Stimulated activated CD4-positive, alpha-beta T cell treated with anti-CD3 and anti-CD28 coated beads, TNF-alpha, amount 100 ng/mL, for 4 hours (primary cell): Measurements from ENCODE around the gene AP3M1.

Experiments used
- DNase-seq, 3 experiments: peaks; one replicate each; pipeline ENCODE4 v3.0.0-alpha.2; 2020; ENCODE audit warnings: low read depth in 3 of 3

Gene AP3M1

DNA sequence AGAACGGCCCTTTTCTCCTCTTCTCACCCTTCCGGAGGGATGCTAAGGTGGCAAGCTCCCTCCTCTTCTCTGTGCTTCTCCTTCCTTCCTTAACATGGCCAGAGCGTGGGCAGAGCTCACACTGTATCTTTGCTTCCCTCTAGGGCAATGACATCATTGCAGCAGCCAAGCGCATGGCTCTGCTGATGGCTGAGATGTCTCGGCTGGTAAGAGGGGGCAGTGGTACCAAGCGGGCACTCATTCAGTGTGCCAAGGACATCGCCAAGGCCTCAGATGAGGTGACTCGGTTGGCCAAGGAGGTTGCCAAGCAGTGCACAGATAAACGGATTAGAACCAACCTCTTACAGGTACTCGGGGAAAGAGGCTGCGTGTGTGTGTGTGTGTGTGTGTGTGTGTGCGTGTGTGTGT, 36.6 kb downstream of the AP3M1 start:
- no peak for DNase-seq

DNA sequence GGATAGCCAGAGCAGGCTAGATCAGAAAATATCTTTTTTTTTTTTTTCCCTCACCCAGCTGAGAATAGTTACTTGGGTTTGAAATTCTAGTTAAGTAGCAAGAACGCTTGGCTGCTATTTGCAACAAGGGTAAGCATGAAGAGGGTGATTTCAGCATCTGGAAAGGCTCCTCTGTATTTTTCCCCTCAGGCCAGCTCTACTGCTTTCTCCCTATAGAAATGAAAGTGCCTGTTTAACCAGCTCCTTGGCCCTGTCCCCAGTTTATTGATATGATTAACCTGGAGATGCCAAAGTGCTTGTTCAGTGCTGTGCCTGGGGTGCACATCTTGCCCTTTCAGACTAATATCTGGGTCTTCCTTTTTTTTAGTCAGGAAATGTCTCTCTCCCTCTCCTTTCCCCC, 37.1 kb downstream of the AP3M1 start:
- DNase-seq, result no peak

DNA sequence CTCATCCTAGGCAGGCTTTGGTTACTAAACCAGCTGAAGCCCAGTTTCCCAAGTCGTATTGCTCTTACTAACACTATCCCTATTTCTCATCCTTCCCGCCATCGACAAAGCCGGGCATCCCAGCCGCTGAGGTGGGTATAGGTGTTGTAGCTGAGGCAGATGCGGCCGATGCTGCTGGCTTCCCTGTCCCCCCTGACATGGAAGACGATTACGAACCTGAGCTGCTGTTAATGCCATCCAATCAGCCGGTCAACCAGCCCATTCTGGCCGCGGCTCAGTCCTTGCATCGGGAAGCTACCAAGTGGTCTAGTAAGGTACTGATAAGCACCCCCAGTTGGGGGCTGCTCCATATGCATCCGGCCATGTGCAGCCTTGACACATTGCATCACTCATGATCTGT, 38.8 kb downstream of the AP3M1 start:
- DNase-seq, result no peak

DNA sequence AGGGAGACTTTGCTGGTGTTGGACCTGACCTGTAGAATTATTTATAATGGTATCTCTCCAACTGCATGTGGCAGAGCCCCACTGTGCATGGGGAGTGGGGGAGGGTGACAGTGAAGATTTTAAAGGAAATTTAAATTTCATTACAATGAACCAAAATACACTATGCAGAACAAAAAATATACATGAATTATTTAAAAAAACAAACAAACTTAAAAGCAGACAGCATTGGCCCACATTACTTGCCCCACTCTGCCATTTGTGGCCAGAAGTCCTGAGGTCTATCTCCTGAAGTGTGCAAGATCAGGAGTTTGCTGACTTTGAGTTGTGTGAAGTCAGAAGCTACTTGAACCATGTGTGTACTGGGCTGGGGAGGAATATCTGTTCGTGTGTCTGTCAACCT, 40.5 kb downstream of the AP3M1 start:
- DNase-seq, result no peak

DNA sequence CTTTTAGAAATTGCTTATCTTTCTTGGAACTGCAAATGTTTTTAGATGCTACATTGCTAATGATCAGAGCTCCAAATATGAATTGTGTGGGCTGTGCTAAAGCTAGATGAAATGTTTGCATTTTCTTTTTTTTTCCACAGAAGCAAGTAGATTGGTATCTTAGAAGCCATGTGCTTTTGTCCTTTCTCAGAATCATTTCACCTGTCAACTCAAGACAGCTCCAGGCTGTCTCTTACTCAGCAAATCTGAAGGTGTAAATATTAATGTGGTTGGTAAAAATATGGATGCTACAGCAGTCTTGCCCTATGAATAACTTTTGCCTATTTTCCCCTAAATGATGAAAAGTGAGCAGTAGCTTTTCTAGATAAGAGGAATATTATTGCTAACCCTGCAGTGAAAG, 41.2 kb downstream of the AP3M1 start:
- no peak for DNase-seq

DNA sequence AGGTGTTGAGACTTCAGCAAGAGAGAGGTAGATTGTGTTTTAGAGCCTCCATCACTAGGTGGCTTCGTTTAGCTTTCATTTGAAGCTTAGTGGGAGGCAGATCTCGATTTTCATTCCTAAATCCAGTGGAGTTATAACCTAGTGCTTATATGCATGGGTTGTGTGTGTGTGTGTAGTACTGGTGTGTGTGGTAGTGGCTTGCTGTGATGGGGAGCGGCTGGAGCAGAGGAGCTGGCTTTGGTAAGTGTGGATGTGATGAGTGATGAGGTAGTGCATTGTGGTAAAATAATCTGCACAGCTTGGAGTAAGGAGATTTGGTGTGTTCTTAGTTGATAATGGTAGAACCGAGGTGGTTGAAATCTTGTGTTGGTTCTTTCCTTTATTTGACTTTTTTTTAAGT, 43.2 kb downstream of the AP3M1 start:
- no peak for DNase-seq

DNA sequence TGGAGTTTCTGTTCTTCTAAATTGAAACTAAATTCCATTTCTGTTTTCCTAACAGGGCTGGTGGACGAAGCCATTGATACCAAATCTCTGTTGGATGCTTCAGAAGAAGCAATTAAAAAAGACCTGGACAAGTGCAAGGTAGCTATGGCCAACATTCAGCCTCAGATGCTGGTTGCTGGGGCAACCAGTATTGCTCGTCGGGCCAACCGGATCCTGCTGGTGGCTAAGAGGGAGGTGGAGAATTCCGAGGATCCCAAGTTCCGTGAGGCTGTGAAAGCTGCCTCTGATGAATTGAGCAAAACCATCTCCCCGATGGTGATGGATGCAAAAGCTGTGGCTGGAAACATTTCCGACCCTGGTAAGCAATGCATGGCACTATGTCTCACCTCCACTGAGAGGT, 45.6 kb downstream of the AP3M1 start:
- no peak for DNase-seq

DNA sequence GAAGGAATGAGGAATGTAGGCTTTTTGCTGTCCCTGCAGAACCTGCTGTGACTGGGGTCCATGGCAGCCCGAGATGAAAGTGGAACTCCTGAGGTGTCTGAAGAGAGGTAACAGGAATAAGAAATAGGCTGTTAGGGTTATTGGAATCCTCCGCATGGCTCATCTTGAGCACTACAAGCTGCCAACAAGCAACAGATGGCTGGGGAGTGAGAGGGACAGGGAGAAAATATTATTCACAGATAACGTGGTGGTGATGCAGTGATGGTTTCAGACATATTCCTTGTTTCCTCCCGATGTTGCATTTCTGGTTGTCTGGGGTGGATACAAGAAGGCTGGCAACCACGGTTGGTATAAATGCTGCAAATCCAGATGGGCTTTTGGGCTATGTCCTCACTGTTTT, 46.1 kb downstream of the AP3M1 start:
- no peak for DNase-seq

DNA sequence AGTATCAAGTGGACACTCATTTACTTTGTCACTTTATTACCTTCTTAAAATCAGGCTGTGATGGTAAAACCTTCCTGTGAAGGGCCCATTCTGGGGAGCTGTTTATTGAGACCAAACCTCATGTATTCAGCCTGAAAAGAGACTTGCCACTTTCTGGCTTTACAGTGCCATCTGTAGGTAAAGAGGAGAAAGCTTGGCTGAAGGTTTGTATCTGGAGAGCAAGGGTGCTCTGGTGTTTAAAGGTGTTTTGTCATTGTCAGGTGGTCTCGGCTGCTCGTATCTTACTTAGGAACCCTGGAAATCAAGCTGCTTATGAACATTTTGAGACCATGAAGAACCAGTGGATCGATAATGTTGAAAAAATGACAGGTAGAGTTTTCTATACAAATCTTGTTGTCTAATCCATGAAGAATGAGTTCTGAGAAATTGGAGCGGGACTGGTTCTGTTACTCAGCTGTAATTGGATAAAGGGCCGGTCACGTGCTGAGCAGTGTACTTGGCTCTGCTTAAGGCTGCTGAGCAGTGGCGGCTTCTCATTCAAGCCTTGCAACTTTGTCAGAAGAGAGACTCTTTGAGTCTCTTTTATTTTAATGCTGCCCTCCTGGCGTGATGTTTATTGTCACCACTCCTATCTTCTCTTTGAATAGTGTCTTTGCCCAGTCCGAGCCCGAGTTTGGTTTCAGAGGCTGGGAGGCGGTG, 46.9 kb downstream of the AP3M1 start:
- no peak for DNase-seq

DNA sequence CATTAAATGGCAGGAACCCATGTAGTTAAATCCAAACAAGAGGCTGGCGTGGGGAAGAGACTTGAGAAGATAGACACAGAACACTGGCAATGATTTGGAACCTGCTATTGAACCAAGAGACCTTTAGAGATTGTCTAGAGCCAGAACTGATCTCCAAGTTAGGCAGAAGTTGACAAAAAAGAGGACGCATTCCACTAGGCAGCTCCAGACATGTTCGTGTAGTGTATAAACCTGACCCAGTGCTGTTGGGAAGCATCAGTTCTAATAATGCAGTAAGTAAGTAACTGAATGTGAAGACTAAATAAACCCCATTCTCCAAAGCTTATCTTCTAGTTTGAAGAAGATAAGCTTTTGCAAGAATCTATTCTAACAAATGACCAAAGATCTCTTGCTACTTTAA, 50.8 kb downstream of the AP3M1 start:
- DNase-seq, result no peak

DNA sequence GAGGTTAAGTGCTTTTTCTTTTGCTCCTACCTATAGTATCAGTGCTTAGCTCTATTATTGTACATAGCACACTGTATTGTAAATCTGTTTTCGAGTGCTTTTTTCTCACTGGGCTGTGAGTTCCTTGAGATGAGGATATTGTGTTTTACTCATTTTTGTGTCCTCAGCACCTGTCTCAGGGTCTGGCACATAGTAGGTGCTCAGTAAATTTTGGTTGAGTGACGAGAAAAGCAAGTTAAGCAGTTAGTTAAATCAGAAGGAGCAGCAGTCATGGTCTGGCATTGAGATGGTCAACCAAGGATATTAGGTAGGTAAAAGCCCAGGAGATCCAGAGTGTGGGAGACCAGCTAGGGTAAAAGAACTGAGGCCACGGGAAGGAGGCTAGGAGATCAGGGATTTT, 51.2 kb downstream of the AP3M1 start:
- no peak for DNase-seq

DNA sequence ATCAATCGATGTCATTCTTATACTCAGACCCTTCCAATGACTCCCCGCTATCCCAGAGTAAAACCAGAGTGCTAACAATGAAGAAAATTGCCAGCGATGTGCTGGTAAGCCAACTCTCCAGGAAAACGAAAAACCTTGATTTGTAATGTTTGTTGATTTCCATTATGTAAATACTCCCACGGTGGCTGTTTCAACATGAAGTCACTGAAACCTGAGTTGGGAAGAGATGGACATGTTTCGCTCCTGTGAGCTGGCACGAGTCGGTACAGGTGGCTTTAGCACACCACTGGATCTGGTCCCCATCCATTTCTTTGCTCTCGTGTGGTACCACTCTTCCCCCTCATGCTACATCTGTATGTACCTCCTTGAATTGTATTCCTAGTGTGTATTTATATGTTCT, 52.9 kb downstream of the AP3M1 start:
- no peak for DNase-seq

DNA sequence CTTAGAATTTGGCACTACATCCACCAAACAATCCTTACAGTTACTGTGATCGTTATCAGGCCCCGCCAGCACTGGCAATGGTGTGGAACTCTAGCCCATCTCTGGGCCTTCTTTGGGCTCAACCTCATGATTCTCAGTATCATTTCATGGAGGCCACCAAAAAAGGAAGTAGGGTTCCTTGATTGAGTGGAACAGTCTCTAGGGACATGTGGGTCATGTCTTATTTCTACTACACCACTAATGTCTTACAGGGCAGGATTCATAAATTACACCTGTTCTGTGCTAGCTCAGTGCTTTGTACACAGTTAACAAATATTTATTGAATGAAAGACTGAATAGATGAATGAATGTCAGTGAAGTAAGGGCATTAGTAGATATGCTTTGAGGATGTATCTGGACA, 53.9 kb downstream of the AP3M1 start:
- DNase-seq, result no peak

DNA sequence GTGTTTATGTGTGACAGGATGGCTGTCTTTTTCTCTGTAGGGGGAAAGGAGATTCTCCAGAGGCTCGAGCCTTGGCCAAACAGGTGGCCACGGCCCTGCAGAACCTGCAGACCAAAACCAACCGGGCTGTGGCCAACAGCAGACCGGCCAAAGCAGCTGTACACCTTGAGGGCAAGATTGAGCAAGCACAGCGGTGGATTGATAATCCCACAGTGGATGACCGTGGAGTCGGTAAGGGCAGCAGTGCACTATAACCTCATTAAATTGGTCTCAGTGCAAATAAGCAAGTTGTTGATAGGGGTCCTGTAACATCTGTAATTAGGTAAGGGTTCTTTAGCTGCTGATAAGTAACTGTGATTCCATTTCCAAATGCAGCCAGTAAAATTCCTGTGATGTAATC, 56.4 kb downstream of the AP3M1 start:
- no peak for DNase-seq

DNA sequence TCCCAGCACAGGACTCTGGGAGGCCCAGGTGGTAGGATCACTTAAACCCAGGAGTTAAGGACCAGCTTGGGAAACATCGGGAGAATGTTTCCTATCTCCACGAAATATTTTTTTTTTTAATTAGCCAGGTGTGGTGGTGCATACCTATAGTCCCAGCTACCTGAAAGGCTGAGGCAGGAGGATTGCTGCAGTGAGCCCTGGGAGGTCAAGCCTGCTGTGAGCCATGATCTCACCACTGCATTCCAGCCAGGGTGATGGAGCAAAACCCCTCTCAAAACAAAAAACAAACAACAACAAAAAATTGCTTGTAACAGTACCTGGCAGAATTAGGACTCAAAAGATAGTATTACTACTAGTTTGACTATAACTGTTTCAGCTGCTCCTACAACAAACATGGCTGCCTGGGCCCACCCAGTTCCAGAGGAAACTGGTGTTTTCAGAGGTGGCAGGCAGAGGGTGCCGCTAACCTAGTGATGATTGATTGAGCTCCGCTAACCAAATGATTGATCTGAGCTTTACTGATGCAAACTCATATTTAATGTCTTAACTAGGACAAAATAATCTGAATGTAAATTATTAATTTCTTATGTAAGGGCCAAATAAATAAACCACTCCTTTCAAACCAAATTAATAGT, 57.0 kb downstream of the AP3M1 start:
- DNase-seq, result no peak

DNA sequence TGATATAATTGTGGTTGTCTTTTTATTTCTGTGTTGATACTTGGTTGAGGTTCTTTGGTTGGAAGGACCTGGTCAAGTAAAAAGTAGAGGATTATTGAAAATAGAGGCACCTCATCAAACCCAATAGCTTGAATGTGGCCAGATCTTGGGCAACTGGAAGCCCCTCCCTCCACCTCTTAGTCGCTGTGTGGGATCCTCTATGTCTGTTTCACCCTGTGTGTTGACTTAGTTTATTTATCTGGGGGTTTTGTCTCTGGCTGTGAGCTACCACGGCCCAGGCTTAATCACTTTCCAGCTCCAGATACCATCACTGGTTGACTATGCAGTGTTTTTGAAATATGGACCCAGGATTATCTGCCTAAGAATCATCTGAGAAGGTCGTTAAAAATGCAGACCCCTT, 58.3 kb downstream of the AP3M1 start:
- DNase-seq, result no peak

DNA sequence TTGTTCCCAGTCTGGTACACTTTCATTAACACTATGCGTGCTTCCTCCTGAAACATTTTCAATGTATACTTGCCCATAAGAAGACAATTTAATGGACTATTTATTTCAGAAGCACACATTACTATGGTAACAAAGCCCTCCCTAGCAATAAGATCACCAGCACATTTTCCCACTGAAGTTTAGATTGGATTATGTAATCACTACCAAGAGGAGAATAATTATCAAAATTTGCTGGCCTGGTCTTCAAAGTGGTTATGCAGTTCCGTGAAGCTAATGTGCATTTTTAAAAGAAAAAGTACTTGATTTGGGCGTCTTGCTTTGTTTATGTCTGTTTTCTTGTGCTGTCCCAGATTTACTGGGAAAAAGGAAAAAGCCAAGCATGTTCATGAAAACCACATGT, 61.9 kb downstream of the AP3M1 start:
- DNase-seq, result no peak

DNA sequence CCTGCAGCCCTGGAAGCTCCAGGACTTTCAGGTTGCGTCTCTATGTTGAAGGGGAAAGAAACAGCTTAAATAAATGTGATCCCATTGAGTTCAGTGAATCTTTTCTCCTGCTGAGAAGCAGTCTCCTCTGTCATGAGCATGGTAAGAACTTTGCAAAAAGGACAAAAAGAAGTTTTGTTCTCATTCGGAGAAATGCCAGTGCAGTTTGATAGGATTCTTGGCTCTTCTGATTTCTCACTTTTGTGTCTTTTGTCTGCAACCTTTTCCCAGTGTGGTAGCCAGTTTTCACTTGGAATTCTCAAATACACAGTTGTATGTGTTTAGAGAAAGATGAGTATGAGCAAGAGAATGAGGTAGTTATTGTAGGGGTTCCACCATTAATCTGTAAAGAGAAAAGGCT, 64.3 kb downstream of the AP3M1 start:
- DNase-seq, result no peak

DNA sequence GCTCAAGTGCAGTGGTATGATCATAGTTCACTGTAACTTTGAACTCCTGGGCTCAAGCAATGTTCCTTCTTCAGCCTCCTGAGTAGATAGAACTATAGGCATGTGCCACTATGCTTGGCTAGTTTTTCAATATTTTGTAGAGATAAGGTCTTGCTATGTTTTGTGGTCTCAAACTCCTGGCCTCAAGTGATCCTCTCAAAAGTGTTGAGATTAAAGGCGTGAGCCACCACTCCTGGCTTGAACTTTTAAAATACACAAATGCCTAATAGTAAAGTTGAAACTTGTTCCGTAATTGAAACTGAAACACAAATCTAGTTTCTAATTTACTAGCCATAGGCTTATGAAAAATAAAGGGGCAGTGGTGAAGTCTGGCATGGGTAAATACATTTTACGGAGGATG, 65.7 kb downstream of the AP3M1 start:
- no peak for DNase-seq

DNA sequence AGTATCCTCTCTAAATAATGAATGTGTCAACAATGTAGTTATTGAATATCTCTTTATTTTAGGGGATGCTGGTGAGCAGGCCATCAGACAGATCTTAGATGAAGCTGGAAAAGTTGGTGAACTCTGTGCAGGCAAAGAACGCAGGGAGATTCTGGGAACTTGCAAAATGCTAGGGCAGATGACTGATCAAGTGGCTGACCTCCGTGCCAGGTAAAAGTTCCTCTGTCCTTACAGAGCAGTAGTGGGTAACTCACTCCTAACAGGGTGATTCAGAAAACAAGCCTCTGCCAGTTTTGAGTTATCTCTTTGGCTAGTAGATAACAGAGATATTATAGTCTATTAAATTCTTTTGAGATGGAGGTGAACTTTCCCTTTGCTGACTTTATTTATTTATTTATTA, 67.3 kb downstream of the AP3M1 start:
- no peak for DNase-seq

DNA sequence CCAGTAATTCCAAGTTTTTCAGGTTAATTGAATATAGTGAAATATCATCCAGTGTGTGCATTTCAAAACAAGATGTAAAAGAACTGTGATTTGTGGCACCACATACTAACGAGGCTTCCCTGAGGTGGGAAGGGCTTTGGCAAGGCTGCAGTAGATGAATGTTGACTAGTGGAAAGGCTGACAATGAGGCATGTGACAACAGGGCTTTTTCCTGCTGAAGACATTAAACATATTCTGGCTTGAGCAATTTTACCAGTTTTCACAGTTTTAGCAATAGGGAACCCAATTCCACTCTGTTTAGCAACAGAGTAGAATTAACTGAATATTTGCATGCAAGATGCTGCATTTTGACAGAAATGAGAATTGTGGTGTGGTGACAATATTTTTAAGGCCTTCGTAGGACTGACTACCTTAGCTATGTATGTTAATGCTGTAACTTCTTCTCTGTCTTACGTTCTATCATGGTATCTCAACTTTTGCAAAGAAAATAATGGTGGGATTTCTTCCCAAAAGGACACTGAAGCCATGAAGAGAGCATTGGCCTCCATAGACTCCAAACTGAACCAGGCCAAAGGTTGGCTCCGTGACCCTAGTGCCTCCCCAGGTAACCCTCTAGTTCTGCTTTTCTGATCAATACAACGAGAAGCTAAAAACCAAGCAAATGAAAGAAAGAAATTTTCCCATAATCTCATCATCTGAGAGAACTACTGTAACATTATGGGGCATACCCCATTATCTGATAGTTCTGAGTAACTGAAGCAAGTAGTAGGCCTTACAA, 68.5 kb downstream of the AP3M1 start:
- no peak for DNase-seq

DNA sequence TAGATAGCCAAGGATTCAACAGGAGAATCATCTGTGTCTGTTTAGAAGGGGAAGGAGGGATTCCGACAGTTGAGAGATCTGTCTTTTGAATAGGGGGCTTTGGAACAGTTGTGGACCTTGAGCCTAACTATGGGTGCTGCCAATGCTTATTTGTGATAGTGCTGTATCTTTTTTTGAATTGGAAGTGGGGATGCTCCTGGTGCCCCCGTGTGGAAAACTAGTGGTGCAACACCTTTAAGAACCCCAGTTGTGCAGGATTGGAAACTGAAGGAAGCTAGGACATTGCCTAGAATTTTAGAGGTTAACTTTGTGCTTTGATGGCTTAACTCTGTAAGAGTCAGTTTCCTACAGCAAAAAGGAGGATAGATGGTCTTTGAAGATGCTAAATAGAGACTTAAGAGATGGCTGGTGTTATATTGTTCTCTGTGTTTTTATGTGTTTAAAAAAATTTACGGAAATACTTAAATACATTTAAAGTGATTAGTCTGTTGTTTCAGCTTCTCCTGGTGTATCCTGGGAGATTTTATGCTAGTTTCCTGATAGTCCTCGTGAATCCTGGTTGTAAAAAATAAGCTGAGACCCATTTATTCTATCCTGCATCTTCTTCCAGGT, 69.3 kb downstream of the AP3M1 start:
- peak in 1 of 3 experiments; percentile 5 for DNase-seq
